ENCODE results near the gene NKTR. TPM values are rescaled to one million over a fixed set of nuclear protein-coding genes. Genes with fewer than 3 reads are reported as not detected.

The NKTR gene
- total RNA-seq, 3 donors from 2014 or later = 132 to 214 (median 175) TPM

GRCh38 chr3:42680806-42681205 is 80.3 kb downstream of the NKTR start:
- H3K4me3 ChIP-seq = no peak overlapping the region
- H3K27me3 ChIP-seq = no peaks in the 10 kb centered on the region
- intact Hi-C loops (cut with DNase I; ENCODE audit: low total_unique reads) = no loop called here
- H3K36me3 ChIP-seq = no peaks in the 10 kb centered on the region
- no peak for DNase-seq (ENCODE audit: low spot score in 2 of 2)
- H3K4me1 ChIP-seq = no peaks in the 10 kb centered on the region
- no peaks in the 10 kb centered on the region for H3K9me3 ChIP-seq
- no peak overlapping the region for H3K27ac ChIP-seq
- TF ChIP-seq POLR2AphosphoS5 (IDR thresholded peaks at IDR 0.05) (no peak), CTCF (IDR thresholded peaks at IDR 0.05) (no peak), POLR2A (IDR thresholded peaks at IDR 0.05) (no peak)

GRCh38 chr3:42681361-42682038 is 81.0 kb downstream of the NKTR start:
- no peaks in the 10 kb centered on the region for H3K4me1 ChIP-seq
- H3K27ac ChIP-seq = no peak overlapping the region
- intact Hi-C loops (cut with DNase I; ENCODE audit: low total_unique reads) = no loop called here

GRCh38 chr3:42682301-42683070 is 82.0 kb downstream of the NKTR start:
- Histone ChIP-seq H3K36me3 (no peaks in the 10 kb centered on the region), H3K4me3 (no peak overlapping the region), H3K4me1 (no peaks in the 10 kb centered on the region), H3K9me3 (no peaks in the 10 kb centered on the region), H3K27me3 (no peaks in the 10 kb centered on the region), H3K27ac (no peak overlapping the region)
- intact Hi-C loops (cut with DNase I; ENCODE audit: low total_unique reads) = no loop called here
- no peak for DNase-seq (ENCODE audit: low spot score in 2 of 2)
- no peak for TF ChIP-seq POLR2AphosphoS5 (IDR thresholded peaks at IDR 0.05)
- no peak for TF ChIP-seq CTCF (IDR thresholded peaks at IDR 0.05)
- TF ChIP-seq POLR2A (IDR thresholded peaks at IDR 0.05) = no peak

More at GRCh38 chr3:42681361-42682038, 81.0 kb downstream of the NKTR start:
- Histone ChIP-seq H3K9me3 (no peaks in the 10 kb centered on the region), H3K27me3 (no peaks in the 10 kb centered on the region), H3K36me3 (no peaks in the 10 kb centered on the region), H3K4me3 (no peak overlapping the region)
- no peak for DNase-seq (ENCODE audit: low spot score in 2 of 2)
- TF ChIP-seq POLR2AphosphoS5 (IDR thresholded peaks at IDR 0.05) = no peak
- TF ChIP-seq CTCF (IDR thresholded peaks at IDR 0.05) = no peak
- TF ChIP-seq POLR2A (IDR thresholded peaks at IDR 0.05) = no peak

- H3K36me3 ChIP-seq = no peaks in the 10 kb centered on the region
- no peak for TF ChIP-seq POLR2AphosphoS5 (IDR thresholded peaks at IDR 0.05)
- TF ChIP-seq CTCF (IDR thresholded peaks at IDR 0.05) = no peak
- no peak for TF ChIP-seq POLR2A (IDR thresholded peaks at IDR 0.05)
- peak in 1 of 2 donors; percentile 75 for DNase-seq (ENCODE audit: low spot score in 2 of 2)
- peak overlapping the region; percentile 40 to 66 for H3K27ac ChIP-seq
- no peak overlapping the region for H3K4me3 ChIP-seq
- H3K4me1 ChIP-seq = no peaks in the 10 kb centered on the region
- intact Hi-C loops (cut with DNase I; ENCODE audit: low total_unique reads) = no loop called here
- no peaks in the 10 kb centered on the region for H3K27me3 ChIP-seq
- H3K9me3 ChIP-seq = no peaks in the 10 kb centered on the region
These were observed 83.6 kb downstream of the NKTR start for GRCh38 chr3:42683875-42684598.
